Caki2 (cell line): ENCODE results near the gene ZDHHC14. TPM values are rescaled to one million over a fixed set of nuclear protein-coding genes. Genes with fewer than 3 reads are reported as not detected.
"Not testable (repeated sequence)": the region's sequence is repeated elsewhere in the genome, so short reads cannot be mapped to it uniquely, and the experiment has no call there.

Experiments
- DNase-seq: peaks from one replicate; pipeline ENCODE4 v3.0.0-alpha.2; 2015; ENCODE audit warnings: low read depth
- in situ Hi-C: cut with HindIII; loops from 2 replicates; pipeline ENCODE4 v1.10.0; 2016; ENCODE audit warnings: low sequenced_read_pairs, low pct_unique_long_range_greater_than_20kb, mixed read lengths
- total RNA-seq: library from RNA; depleted of rRNA; stranded (reverse); fragments of >200 nt; shearing (Covaris generic); gene quantifications from 2 replicates; pipeline ENCODE4 v1.2.3, GENCODE V29; 2014; ENCODE audit warnings: low replicate concordance; rRNA removed

ZDHHC14 gene
- total RNA-seq = 5.5 and 9.8 TPM in 2 replicates

DNA sequence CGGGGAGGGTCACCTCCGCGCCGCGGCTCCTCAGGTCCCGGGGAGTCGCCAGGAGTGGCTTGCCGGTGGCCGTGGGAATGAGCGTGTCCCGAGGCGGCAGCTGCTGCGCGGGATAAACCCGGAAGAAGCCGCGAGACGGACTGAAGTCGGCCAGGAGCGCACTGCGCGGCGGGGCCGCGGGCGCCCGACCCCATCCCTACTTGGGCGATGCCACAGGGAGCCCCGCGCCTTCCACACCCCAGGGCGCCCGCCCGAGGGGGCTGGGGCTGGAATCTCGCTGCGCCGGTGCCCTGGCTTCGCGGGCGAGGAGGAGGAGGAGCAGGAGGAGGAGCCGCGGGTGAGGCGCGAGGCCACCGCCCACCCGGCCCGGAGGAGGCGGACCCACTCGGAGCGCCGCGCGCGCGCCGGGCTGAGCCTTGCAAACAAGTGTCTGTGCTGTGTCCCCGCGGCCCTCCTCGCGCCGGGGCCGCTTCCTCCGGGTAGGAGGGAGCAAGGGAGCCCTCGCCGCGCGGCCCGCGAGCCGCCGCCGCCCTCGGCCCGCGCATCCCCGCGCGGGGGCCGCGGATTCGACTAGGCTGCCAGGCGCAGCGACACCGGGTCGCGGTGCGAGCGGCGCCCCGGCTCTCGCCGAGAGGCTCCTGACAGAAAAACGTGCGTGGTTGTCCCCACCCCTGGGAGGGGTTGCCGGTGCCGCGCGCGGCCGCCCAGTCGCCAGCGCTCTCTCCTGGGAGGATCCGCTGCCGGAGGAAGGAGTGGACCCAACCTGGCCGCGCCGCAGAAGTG, at the start of gene ZDHHC14:
Gene ZDHHC14 (plus strand): TSS at position 412 of the 783 bp plus-strand sequence.
- peak; percentile 80 for DNase-seq
- in situ Hi-C loops = no loop called here

DNA sequence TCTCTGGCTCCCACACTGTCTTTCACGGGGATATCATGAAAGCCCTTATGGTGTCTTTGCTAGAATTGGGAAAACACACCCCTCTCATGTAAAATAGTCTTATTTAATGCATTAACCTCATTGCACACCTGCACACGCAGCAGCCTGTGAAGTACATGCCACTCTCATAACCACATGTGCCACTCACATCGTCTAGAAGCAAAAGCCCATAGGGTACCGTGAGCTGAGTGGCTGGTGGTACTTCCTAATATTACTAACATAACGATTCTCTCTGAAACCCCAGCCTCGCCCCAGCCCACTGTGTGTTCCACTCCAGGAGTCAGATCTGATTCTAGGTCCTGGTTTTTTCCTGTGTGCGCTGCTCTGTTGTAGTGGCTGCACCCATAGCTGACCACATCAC, 48.2 kb upstream of the ZDHHC14 start:
- no peak for DNase-seq
- in situ Hi-C loops = no loop called here

DNA sequence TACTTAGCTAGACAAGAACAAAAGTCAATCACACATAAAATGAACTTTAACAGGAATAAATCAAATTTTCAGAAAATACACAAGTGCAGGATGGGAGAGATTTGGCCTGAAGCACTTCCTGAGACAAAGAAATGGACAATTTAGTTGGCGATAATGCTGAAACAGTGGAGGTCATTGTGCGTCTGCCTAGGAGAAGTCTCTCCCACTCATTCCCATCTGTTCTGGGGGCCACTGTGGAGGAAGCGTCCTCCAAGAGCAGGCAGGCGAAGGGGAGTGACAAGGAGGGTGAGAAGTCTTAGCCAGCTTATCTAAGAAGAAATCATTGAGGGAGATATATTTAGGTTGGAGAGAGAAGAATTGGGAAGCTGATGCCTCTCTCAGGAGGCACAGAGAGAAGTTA, 47.5 kb upstream of the ZDHHC14 start:
- in situ Hi-C loops = no loop called here
- DNase-seq = no peak

- DNase-seq = no peak
- in situ Hi-C loops = no loop called here
Measured at GRCh38 chr6:157333956-157334355, 47.0 kb upstream of the ZDHHC14 start.

DNA sequence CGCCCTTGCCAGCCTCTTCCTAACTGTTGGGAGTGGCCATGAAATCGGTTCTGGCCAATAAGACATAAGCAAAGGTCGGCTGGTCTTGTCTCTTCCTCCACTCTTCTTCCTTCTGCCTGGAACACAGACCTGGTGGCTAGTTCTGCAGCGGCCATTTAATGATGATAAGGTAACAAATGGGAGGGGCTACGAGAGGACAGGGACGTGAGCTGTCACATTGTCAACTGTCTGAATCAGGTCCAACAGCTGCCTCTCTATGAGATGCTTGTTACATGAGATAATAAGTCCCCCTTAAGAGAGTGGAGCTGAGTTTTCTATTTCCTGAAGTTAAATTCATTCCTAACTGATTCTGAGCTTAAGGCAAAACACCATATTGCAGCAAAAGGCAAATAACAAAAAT, 45.2 kb upstream of the ZDHHC14 start:
- DNase-seq = no peak
- in situ Hi-C loops = no loop called here

GRCh38 chr6:157337276-157337675, 43.7 kb upstream of the ZDHHC14 start:
- in situ Hi-C loops, DNase-seq: not testable (repeated sequence)

DNA sequence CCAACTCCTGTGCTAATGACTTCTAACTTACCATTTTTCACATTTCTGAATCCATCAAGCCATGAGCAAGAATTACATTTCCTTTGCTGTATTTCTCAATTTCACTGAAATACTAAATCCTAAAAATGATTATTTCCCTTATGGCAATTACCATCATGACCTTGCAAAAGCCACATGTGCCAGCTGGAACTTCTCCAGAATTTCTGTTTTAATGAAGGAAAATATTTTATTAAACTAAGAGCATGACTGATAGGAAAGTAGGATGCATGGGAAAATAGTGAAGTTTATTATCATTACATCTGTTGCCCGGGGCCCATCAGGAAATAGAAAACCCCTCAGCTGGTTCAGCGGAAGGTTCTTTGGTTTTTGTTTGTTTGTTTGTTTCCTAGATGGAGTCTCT, 43.2 kb upstream of the ZDHHC14 start:
- in situ Hi-C loops = no loop called here
- no peak for DNase-seq

GRCh38 chr6:157339432-157339831, 41.6 kb upstream of the ZDHHC14 start:
- in situ Hi-C loops = no loop called here
- no peak for DNase-seq

- in situ Hi-C loops = no loop called here
- DNase-seq = no peak
Measured at GRCh38 chr6:157343732-157344131, 37.3 kb upstream of the ZDHHC14 start.

DNA sequence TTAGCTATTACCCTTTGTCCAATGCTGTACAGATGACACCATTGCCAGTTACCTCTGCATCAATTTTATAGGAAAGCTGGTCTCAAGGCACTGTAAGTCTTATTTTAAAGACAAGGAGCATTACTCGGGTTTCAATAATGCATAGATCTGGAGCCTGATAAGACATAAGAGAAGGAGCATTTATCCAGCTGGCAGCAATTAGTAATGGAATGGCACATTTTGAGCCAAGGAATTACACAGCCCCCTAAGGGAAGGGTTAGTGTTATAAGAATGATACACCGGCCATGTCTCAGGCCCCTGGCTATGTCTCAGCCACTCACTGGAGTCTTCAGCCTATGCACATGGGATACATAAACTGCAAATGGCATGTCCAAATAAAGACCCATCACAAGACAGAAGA, 34.6 kb upstream of the ZDHHC14 start:
- in situ Hi-C loops = no loop called here
- no peak for DNase-seq

DNA sequence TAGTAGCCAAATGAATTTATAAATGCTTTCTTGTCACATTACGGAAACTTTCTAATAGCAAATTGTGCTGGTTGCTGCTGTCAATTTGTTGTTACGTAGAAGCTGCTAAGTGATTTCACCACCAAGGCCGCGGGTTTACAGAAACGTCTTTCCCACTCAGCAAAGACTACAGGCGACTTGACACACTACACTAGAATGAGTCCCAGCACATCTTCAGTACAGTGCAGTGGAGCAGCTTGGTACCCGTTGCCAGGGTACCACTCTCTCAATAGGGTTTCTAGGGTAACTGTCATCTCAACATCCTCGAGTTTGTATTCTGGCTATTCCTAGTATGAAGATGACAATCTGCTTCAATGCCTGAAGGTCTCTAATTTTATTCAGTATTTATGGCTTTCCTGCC, 22.7 kb upstream of the ZDHHC14 start:
- in situ Hi-C loops = no loop called here
- no peak for DNase-seq

DNA sequence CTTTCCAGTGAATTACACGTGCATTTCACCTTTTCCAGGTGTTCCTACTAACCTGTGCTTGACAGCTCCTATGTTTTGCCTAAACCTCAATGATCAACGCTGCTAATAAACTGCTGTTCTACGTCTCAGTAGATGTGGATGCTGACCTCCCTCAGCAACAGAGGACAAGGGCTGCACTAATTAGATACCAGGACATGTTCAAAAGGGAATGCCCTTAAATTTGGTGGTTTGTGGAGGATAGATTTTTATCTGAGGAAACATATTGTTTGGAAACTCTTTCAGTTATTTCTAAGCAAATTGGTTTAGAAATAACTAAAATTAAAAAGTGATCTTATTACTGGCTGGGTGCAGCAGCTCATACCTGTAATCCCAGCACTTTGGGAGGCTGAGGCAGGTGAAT, 19.1 kb upstream of the ZDHHC14 start:
- in situ Hi-C loops = no loop called here
- DNase-seq = no peak

- in situ Hi-C loops = no loop called here
Measured at GRCh38 chr6:157364705-157365104, 16.3 kb upstream of the ZDHHC14 start.

DNA sequence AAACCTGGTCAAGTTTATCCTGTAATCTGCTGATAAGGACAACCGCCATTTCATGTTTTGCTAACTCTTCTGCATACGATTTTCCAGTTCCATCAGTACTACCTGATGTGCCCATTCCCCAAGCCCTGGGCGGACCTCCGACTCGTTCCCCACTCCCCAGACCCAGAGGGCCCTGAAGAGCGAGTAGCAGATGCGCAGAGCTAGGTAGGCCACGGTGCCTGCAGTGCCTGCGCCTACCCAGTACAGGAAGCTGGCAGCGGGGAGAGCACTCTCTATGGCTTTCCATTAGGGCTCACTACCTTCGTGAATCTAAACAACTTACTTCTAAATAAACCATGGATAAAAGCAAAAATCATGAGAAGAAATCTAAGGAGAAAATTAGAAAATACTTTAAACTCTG, 14.3 kb upstream of the ZDHHC14 start:
- no peak for DNase-seq
- in situ Hi-C loops = no loop called here

More at GRCh38 chr6:157364705-157365104, 16.3 kb upstream of the ZDHHC14 start:
- DNase-seq = no peak

GRCh38 chr6:157368359-157369049, 12.5 kb upstream of the ZDHHC14 start:
- no peak for DNase-seq
- in situ Hi-C loops = no loop called here

DNA sequence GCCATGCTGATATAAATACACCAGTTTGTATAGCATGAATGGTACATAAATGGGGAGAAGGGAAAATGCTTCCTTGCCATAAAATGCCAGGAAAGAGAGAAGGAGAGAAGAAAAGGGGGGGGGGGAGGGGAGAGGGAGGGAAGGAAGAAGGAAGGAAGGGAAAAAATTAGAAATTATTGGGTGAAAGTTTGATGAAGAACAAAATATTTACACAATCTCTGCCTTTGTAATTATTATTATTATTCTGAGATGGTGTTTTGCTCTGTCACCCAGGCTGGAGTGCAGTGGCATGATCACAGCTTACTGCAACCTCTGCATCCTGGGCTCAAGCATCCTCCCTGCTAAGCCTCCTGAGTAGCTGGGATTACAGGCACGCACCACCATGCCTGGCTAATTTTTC, 10.2 kb upstream of the ZDHHC14 start:
- in situ Hi-C loops = no loop called here

GRCh38 chr6:157372501-157373280, 8.3 kb upstream of the ZDHHC14 start:
- in situ Hi-C loops = no loop called here
- DNase-seq = no peak

More for the DNA sequence above, 10.2 kb upstream of the ZDHHC14 start:
- DNase-seq = no peak

GRCh38 chr6:157374889-157375443, 6.0 kb upstream of the ZDHHC14 start:
- in situ Hi-C loops = no loop called here
- DNase-seq = no peak

- DNase-seq = no peak
- in situ Hi-C loops = no loop called here
Measured at GRCh38 chr6:157376241-157376640, 4.7 kb upstream of the ZDHHC14 start.
